Panc1 (cell line): Measurements from ENCODE around the gene SLC4A1. TPM values are rescaled to one million over a fixed set of nuclear protein-coding genes. Genes with fewer than 3 reads are reported as not detected.
A peak's percentile ranks its signal among the peaks of the same experiment; 100 is the strongest.

ENCODE experiments used
- ATAC-seq: fragments of 200-7000 bp; cut with Tn5 transposase; 2 replicates; pipeline ENCODE4 v1.9.1; 2020; ENCODE audit warnings: mild to moderate bottlenecking, moderate library complexity
- BruUV-seq: library from RNA; stranded (reverse); fragments of 400-500 nt; replicated peaks from 2 replicates; lab custom pipeline; 2021; lab: Mats Ljungman, UMichigan
- CTCF ChIA-PET: fragments of 300-600 bp; sonication (Branson Sonifier 250); formaldehyde crosslinking; loops from one replicate; lab custom pipeline; 2022; ENCODE audit warnings: antibody characterized with exemption; lab: Charles Lee
- POLR2A ChIA-PET: fragments of 300-600 bp; sonication (Branson Sonifier 250); formaldehyde crosslinking; loops from one replicate; lab custom pipeline; 2022; ENCODE audit warnings: antibody characterized with exemption; lab: Charles Lee
- DNase-seq: peaks from one replicate; pipeline ENCODE4 v3.0.0-alpha.2; 2010; ENCODE audit warnings: low read depth, low spot score
- H3K27ac ChIP-seq: 2 replicates; pipeline ENCODE4 v1.5.1; 2011; ENCODE audit warnings: mild to moderate bottlenecking, low read length, inconsistent platforms
- H3K27me3 ChIP-seq: fragments of 200-500 bp; sonication (Bioruptor generic); 2 replicates; pipeline ENCODE4 v1.6.0; 2014; ENCODE audit warnings: low read length, inconsistent platforms; ENCODE audit not compliant: control insufficient read depth, insufficient read depth
- H3K36me3 ChIP-seq: fragments of 200-500 bp; sonication (Bioruptor generic); 2 replicates; pipeline ENCODE4 v1.5.1; 2014; ENCODE audit warnings: inconsistent platforms, mild to moderate bottlenecking, low read length, moderate library complexity; ENCODE audit not compliant: control insufficient read depth, insufficient read depth
- H3K4me1 ChIP-seq: 2 replicates; pipeline ENCODE4 v1.5.1; 2011; ENCODE audit warnings: inconsistent platforms, mild to moderate bottlenecking, low read length, moderate library complexity; ENCODE audit not compliant: control insufficient read depth, insufficient read depth
- H3K4me3 ChIP-seq, 2 experiments: 2 replicates each; pipeline ENCODE4 v1.5.1; 2011 to 2012; ENCODE audit warnings: low read depth in 2 of 2, low read length in 2 of 2, mild to moderate bottlenecking in 2 of 2, inconsistent platforms in 1 of 2, moderate library complexity in 1 of 2
- H3K9me3 ChIP-seq: fragments of 200-500 bp; sonication (Bioruptor generic); 2 replicates; pipeline ENCODE4 v1.5.1; 2014; ENCODE audit warnings: low read depth, mild to moderate bottlenecking, inconsistent platforms, low read length, moderate library complexity; ENCODE audit not compliant: control insufficient read depth, insufficient read depth
- POLR2AphosphoS5 ChIP-seq: IDR thresholded peaks from 2 replicates; pipeline ENCODE4 v1.6.1; 2012; ENCODE audit warnings: mild to moderate bottlenecking, low read depth, low read length, moderate library complexity
- SIN3A ChIP-seq: IDR thresholded peaks from 2 replicates; pipeline ENCODE4 v1.6.1; 2012; ENCODE audit warnings: low read depth, mild to moderate bottlenecking, low read length, moderate library complexity, borderline replicate concordance; ENCODE audit not compliant: insufficient read depth
- TCF7L2 ChIP-seq: IDR thresholded peaks from 2 replicates; pipeline ENCODE4 v1.6.1; 2011; ENCODE audit warnings: mild to moderate bottlenecking, low read depth, low read length, inconsistent platforms
- in situ Hi-C: cut with HindIII; loops from 2 replicates; pipeline ENCODE4 v1.10.0; 2016; ENCODE audit warnings: low sequenced_read_pairs, low pct_unique_long_range_greater_than_20kb
- intact Hi-C: fragments of 100-400 bp; cut with micrococcal nuclease; formaldehyde crosslinking; loops from one replicate; pipeline ENCODE4 v1.10.0; 2022; ENCODE audit not compliant: unreplicated experiment
- total RNA-seq: library from RNA; stranded (reverse); gene quantifications from one replicate; pipeline ENCODE4 v1.2.1, GENCODE V29; 2021; ENCODE audit not compliant: unreplicated experiment
- TF ChIP-seq, protein P1 (sequence below), 2 experiments: IDR thresholded peaks; 2 replicates each; pipeline ENCODE4 v1.6.1; 2011 to 2012; ENCODE audit warnings: low read depth in 2 of 2, control low read depth in 1 of 2, low read length in 1 of 2, mild to moderate bottlenecking in 1 of 2, moderate library complexity in 1 of 2; ENCODE audit not compliant: insufficient read depth in 1 of 2
- TF ChIP-seq, protein P2 (sequence below): fragments of 450-650 bp; IDR thresholded peaks from 2 replicates; pipeline ENCODE4 v1.5.1; 2017; ENCODE audit warnings: mild to moderate bottlenecking

Gene SLC4A1
- total RNA-seq, 1 experiment from 2014 or later = not detected

- BruUV-seq = no TSS peak
- intact Hi-C loops (no loop called here), in situ Hi-C loops (no loop called here)
- DNase-seq = no peak
- ChIA-PET POLR2A (no interaction called here), CTCF (no interaction called here)
- Histone ChIP-seq H3K27me3 (no peaks in the 10 kb centered on the region), H3K4me1 (no peaks in the 10 kb centered on the region), H3K27ac (no peak overlapping the region), H3K9me3 (no peaks in the 10 kb centered on the region), H3K36me3 (no peaks in the 10 kb centered on the region), H3K4me3 (no peak overlapping the region)
- TF ChIP-seq TCF7L2 (no peak), SIN3A (no peak), POLR2AphosphoS5 (no peak)
- TF ChIP-seq, protein P1, sequence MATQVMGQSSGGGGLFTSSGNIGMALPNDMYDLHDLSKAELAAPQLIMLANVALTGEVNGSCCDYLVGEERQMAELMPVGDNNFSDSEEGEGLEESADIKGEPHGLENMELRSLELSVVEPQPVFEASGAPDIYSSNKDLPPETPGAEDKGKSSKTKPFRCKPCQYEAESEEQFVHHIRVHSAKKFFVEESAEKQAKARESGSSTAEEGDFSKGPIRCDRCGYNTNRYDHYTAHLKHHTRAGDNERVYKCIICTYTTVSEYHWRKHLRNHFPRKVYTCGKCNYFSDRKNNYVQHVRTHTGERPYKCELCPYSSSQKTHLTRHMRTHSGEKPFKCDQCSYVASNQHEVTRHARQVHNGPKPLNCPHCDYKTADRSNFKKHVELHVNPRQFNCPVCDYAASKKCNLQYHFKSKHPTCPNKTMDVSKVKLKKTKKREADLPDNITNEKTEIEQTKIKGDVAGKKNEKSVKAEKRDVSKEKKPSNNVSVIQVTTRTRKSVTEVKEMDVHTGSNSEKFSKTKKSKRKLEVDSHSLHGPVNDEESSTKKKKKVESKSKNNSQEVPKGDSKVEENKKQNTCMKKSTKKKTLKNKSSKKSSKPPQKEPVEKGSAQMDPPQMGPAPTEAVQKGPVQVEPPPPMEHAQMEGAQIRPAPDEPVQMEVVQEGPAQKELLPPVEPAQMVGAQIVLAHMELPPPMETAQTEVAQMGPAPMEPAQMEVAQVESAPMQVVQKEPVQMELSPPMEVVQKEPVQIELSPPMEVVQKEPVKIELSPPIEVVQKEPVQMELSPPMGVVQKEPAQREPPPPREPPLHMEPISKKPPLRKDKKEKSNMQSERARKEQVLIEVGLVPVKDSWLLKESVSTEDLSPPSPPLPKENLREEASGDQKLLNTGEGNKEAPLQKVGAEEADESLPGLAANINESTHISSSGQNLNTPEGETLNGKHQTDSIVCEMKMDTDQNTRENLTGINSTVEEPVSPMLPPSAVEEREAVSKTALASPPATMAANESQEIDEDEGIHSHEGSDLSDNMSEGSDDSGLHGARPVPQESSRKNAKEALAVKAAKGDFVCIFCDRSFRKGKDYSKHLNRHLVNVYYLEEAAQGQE (IDR thresholded peaks at IDR 0.05; ENCODE audit: insufficient read depth in 1 of 2, low read depth in 2 of 2, low read length in 1 of 2) = no peak
- TF ChIP-seq, protein P2, sequence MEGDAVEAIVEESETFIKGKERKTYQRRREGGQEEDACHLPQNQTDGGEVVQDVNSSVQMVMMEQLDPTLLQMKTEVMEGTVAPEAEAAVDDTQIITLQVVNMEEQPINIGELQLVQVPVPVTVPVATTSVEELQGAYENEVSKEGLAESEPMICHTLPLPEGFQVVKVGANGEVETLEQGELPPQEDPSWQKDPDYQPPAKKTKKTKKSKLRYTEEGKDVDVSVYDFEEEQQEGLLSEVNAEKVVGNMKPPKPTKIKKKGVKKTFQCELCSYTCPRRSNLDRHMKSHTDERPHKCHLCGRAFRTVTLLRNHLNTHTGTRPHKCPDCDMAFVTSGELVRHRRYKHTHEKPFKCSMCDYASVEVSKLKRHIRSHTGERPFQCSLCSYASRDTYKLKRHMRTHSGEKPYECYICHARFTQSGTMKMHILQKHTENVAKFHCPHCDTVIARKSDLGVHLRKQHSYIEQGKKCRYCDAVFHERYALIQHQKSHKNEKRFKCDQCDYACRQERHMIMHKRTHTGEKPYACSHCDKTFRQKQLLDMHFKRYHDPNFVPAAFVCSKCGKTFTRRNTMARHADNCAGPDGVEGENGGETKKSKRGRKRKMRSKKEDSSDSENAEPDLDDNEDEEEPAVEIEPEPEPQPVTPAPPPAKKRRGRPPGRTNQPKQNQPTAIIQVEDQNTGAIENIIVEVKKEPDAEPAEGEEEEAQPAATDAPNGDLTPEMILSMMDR = no peak
- ATAC-seq = no peak
Observed at GRCh38 chr17:44247876-44248736, 19.8 kb downstream of the SLC4A1 start.

- no peaks in the 10 kb centered on the region for H3K9me3 ChIP-seq
- no peak overlapping the region for H3K4me3 ChIP-seq
- no TSS peak for BruUV-seq
- no peaks in the 10 kb centered on the region for H3K27me3 ChIP-seq
- TF ChIP-seq SIN3A (no peak), TCF7L2 (no peak), POLR2AphosphoS5 (no peak)
- TF ChIP-seq, protein P2 = no peak
- TF ChIP-seq, protein P1 (IDR thresholded peaks at IDR 0.05; ENCODE audit: insufficient read depth in 1 of 2, low read depth in 2 of 2, low read length in 1 of 2) = no peak
- no peaks in the 10 kb centered on the region for H3K4me1 ChIP-seq
- intact Hi-C loops = no loop called here
- ChIA-PET CTCF (no interaction called here), POLR2A (no interaction called here)
- H3K27ac ChIP-seq = no peak overlapping the region
- DNase-seq (no peak), ATAC-seq (peak; percentile 63)
- no peaks in the 10 kb centered on the region for H3K36me3 ChIP-seq
- in situ Hi-C loops = no loop called here
Observed at GRCh38 chr17:44247440-44247841, 20.5 kb downstream of the SLC4A1 start.
